SK-N-SH (cell line): ENCODE results near the gene STXBP6. TPM values are rescaled to one million over a fixed set of nuclear protein-coding genes. Genes with fewer than 3 reads are reported as not detected.

ENCODE experiments used
- CTCF ChIA-PET: fragments of 300-600, 350-600 bp; formaldehyde crosslinking; extraction: SDS; loops from one replicate; lab custom pipeline; 2021; lab: Yijun Ruan, JAX
- POLR2A ChIA-PET: fragments of 350-600 bp; sonication (Branson Sonifier 250); formaldehyde crosslinking; extraction: SDS; loops from one replicate; lab custom pipeline; 2020; ENCODE audit warnings: antibody characterized with exemption, inconsistent platforms; lab: Yijun Ruan, JAX
- DNase-seq: peaks from one replicate; pipeline ENCODE4 v3.0.0; 2012
- H2AFZ ChIP-seq: fragments of 200-600 bp; sonication (generic); 2 replicates; pipeline ENCODE4 v1.8.1; 2016; ENCODE audit warnings: antibody characterized with exemption, mild to moderate bottlenecking, low read depth
- H3F3A ChIP-seq: fragments of 200-600 bp; sonication (generic); replicated peaks from 2 replicates; pipeline ENCODE3; 2016; ENCODE audit warnings: antibody characterized with exemption, mild to moderate bottlenecking; ENCODE audit not compliant: insufficient read depth
- H3K27ac ChIP-seq, 2 experiments: fragments of 200-500 bp in 1 of 2; fragments of 200-600 bp in 1 of 2; sonication (Bioruptor generic) in 1 of 2; sonication (generic), shearing (Covaris generic) in 1 of 2; 2 replicates each; pipeline versions ENCODE4 v1.5.1 to v1.6.1; 2014 to 2016; ENCODE audit warnings: low read depth in 2 of 2, inconsistent platforms in 1 of 2, low read length in 1 of 2, mild to moderate bottlenecking in 1 of 2, mixed read lengths in 1 of 2
- H3K27me3 ChIP-seq: fragments of 200-600 bp; sonication (generic), shearing (Covaris generic); 2 replicates; pipeline ENCODE4 v1.6.1; 2016; ENCODE audit warnings: mixed run types; ENCODE audit not compliant: insufficient read depth
- H3K36me3 ChIP-seq, 2 experiments: fragments of 200-500 bp in 1 of 2; fragments of 200-600 bp in 1 of 2; sonication (Bioruptor generic) in 1 of 2; sonication (generic) in 1 of 2; replicated peaks in 1 of 2; 2 replicates each; pipeline versions ENCODE3 to v1.5.1; 2014 to 2016; ENCODE audit warnings: low read length in 1 of 2, mild to moderate bottlenecking in 1 of 2; ENCODE audit not compliant: insufficient read depth in 2 of 2, control insufficient read depth in 1 of 2
- H3K4me1 ChIP-seq, 2 experiments: fragments of 200-500 bp in 1 of 2; fragments of 200-600 bp in 1 of 2; sonication (Bioruptor generic) in 1 of 2; sonication (generic), shearing (Covaris generic) in 1 of 2; 2 replicates each; pipeline versions ENCODE4 v1.5.1 to v1.6.1; 2014 to 2016; ENCODE audit warnings: low read depth in 1 of 2, low read length in 1 of 2, mixed run types in 1 of 2; ENCODE audit not compliant: insufficient read depth in 2 of 2, control insufficient read depth in 1 of 2
- H3K4me2 ChIP-seq: fragments of 200-600 bp; sonication (generic), shearing (Covaris generic); 2 replicates; pipeline ENCODE4 v1.6.1; 2017; ENCODE audit warnings: mixed run types
- H3K4me3 ChIP-seq, 2 experiments: fragments of 200-500 bp in 1 of 2; fragments of 200-600 bp in 1 of 2; sonication (Bioruptor generic) in 1 of 2; sonication (generic), shearing (Covaris generic) in 1 of 2; 2 replicates each; pipeline versions ENCODE4 v1.5.1 to v1.8.1; 2014 to 2016; ENCODE audit warnings: low read depth in 2 of 2, inconsistent platforms in 1 of 2, low read length in 1 of 2, mild to moderate bottlenecking in 1 of 2, mixed read lengths in 1 of 2, moderate library complexity in 1 of 2
- H3K79me2 ChIP-seq: fragments of 200-600 bp; sonication (generic); 2 replicates; pipeline ENCODE4 v1.8.1; 2017; ENCODE audit warnings: mild to moderate bottlenecking; ENCODE audit not compliant: insufficient read depth
- H3K9ac ChIP-seq: fragments of 200-600 bp; sonication (generic); 2 replicates; pipeline ENCODE4 v1.6.1; 2017; ENCODE audit warnings: mixed run types
- H3K9me2 ChIP-seq: fragments of 200-600 bp; sonication (generic); 2 replicates; pipeline ENCODE4 v1.6.1; 2017; ENCODE audit warnings: mixed run types
- H3K9me3 ChIP-seq: fragments of 200-600 bp; sonication (generic); 2 replicates; pipeline ENCODE4 v1.6.1; 2017; ENCODE audit warnings: mixed run types, mild to moderate bottlenecking, moderate library complexity
- H4K20me1 ChIP-seq: fragments of 200-600 bp; sonication (generic); 2 replicates; pipeline ENCODE4 v1.6.1; 2017; ENCODE audit warnings: mild to moderate bottlenecking, mixed run types; ENCODE audit not compliant: insufficient read depth
- EZH2phosphoT487 ChIP-seq: fragments of 200-600 bp; sonication (generic); IDR thresholded peaks from 2 replicates; pipeline ENCODE4 v1.6.1; 2017; ENCODE audit warnings: low read depth, mixed run types, mild to moderate bottlenecking, antibody characterized with exemption, moderate library complexity, borderline replicate concordance
- FOSL2 ChIP-seq: IDR thresholded peaks from 2 replicates; pipeline ENCODE4 v1.4.0; 2012; ENCODE audit warnings: low read depth, mild to moderate bottlenecking, moderate library complexity, borderline replicate concordance
- FOXJ3 ChIP-seq: sonication (generic); formaldehyde crosslinking; IDR thresholded peaks from 2 replicates; pipeline ENCODE4 v1.5.1; 2020; ENCODE audit warnings: mild to moderate bottlenecking, missing genetic modification reagents
- FOXM1 ChIP-seq: IDR thresholded peaks from 2 replicates; pipeline ENCODE4 v1.4.0; 2012; ENCODE audit warnings: low read depth, mild to moderate bottlenecking
- MXI1 ChIP-seq: IDR thresholded peaks from 2 replicates; pipeline ENCODE4 v1.6.1; 2012; ENCODE audit warnings: mild to moderate bottlenecking, low read depth, low read length, improper control_type of control experiment
- PBX3 ChIP-seq: IDR thresholded peaks from 2 replicates; pipeline ENCODE4; 2012
- REST ChIP-seq: IDR thresholded peaks from 2 replicates; pipeline ENCODE4 v1.6.1; 2012; ENCODE audit warnings: mild to moderate bottlenecking, low read depth, low read length, moderate library complexity
- RXRA ChIP-seq: IDR thresholded peaks from 2 replicates; pipeline ENCODE4 v1.4.0; 2012; ENCODE audit warnings: low read depth, mild to moderate bottlenecking, borderline replicate concordance
- SIN3A ChIP-seq: IDR thresholded peaks from 2 replicates; pipeline ENCODE4 v1.6.1; 2012; ENCODE audit warnings: low read depth, mild to moderate bottlenecking, low read length, moderate library complexity, borderline replicate concordance
- SMC3 ChIP-seq: IDR thresholded peaks from 2 replicates; pipeline ENCODE4 v1.6.1; 2012; ENCODE audit warnings: low read depth, low read length, improper control_type of control experiment
- USF1 ChIP-seq: IDR thresholded peaks from 2 replicates; pipeline ENCODE4 v1.4.0; 2012; ENCODE audit warnings: low read depth, borderline replicate concordance
- WGBS: methylation state at CpG from one replicate; pipeline ENCODE4 v1.1.6; 2017; ENCODE audit warnings: low lambda C conversion rate; 5-methylcytosine and 5-hydroxymethylcytosine counted together
- polyA plus RNA-seq, 3 experiments: library from polyadenylated mRNA; depleted of rRNA; stranded (reverse); fragments of >200 nt; gene quantifications; 2 replicates each; pipeline ENCODE4 v1.2.3, GENCODE V29; 2012
- TF ChIP-seq, protein P1 (sequence below): fragments of 200-600 bp; sonication (generic); IDR thresholded peaks from 2 replicates; pipeline ENCODE4 v1.6.1; 2017; ENCODE audit warnings: antibody characterized with exemption, mild to moderate bottlenecking, moderate library complexity
- TF ChIP-seq, protein P2 (sequence below): fragments of 150-350 bp; IDR thresholded peaks from 2 replicates; pipeline ENCODE4 v1.6.1; 2016; ENCODE audit warnings: mild to moderate bottlenecking, low read depth, low read length
- TF ChIP-seq, protein P3 (sequence below): IDR thresholded peaks from 2 replicates; pipeline ENCODE4 v1.4.0; 2012; ENCODE audit warnings: low read depth

The STXBP6 gene
- polyA plus RNA-seq, 1 of the 3 experiments (the other 2 are of a cell fraction) = 0.16 TPM

GRCh38 chr14:24875991-24876878, 173.7 kb downstream of the STXBP6 start:
- Histone ChIP-seq H3K4me3 (no peak overlapping the region), H3K36me3 (no peaks in the 10 kb centered on the region), H3K4me1 (no peaks in the 10 kb centered on the region), H3K79me2 (no peaks in the 10 kb centered on the region), H2AFZ (no peak overlapping the region), H3K9me2 (no peaks in the 10 kb centered on the region), H3K9ac (no peak overlapping the region), H3K27me3 (peaks cover 10% of the 10 kb centered on the region; the same call in 1 of the 2 replicates), H3K4me2 (no peak overlapping the region), H3K9me3 (no peaks in the 10 kb centered on the region), H3K27ac (no peak overlapping the region), H3F3A (no peaks in the 10 kb centered on the region), H4K20me1 (no peaks in the 10 kb centered on the region)
- WGBS = 8% methylated on average over 4 of the region's 4 CpGs
- TF ChIP-seq, protein P1, sequence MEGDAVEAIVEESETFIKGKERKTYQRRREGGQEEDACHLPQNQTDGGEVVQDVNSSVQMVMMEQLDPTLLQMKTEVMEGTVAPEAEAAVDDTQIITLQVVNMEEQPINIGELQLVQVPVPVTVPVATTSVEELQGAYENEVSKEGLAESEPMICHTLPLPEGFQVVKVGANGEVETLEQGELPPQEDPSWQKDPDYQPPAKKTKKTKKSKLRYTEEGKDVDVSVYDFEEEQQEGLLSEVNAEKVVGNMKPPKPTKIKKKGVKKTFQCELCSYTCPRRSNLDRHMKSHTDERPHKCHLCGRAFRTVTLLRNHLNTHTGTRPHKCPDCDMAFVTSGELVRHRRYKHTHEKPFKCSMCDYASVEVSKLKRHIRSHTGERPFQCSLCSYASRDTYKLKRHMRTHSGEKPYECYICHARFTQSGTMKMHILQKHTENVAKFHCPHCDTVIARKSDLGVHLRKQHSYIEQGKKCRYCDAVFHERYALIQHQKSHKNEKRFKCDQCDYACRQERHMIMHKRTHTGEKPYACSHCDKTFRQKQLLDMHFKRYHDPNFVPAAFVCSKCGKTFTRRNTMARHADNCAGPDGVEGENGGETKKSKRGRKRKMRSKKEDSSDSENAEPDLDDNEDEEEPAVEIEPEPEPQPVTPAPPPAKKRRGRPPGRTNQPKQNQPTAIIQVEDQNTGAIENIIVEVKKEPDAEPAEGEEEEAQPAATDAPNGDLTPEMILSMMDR = no peak
- TF ChIP-seq EZH2phosphoT487 = no peak
- TF ChIP-seq SMC3 = no peak
- no peak for TF ChIP-seq FOSL2
- no peak for TF ChIP-seq REST
- TF ChIP-seq MXI1 = no peak
- TF ChIP-seq, protein P2, sequence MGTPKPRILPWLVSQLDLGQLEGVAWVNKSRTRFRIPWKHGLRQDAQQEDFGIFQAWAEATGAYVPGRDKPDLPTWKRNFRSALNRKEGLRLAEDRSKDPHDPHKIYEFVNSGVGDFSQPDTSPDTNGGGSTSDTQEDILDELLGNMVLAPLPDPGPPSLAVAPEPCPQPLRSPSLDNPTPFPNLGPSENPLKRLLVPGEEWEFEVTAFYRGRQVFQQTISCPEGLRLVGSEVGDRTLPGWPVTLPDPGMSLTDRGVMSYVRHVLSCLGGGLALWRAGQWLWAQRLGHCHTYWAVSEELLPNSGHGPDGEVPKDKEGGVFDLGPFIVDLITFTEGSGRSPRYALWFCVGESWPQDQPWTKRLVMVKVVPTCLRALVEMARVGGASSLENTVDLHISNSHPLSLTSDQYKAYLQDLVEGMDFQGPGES = no peak
- no peak for TF ChIP-seq SIN3A
- TF ChIP-seq FOXJ3 = no peak
- TF ChIP-seq FOXM1 = no peak
- TF ChIP-seq PBX3 = no peak
- TF ChIP-seq RXRA = no peak
- no peak for TF ChIP-seq USF1
- TF ChIP-seq, protein P3, sequence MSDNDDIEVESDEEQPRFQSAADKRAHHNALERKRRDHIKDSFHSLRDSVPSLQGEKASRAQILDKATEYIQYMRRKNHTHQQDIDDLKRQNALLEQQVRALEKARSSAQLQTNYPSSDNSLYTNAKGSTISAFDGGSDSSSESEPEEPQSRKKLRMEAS = no peak
- ChIA-PET POLR2A (no interaction called here), CTCF (interaction anchor here (0.7 to 1.4 kb wide), 2 partner anchors 70 to 83 kb away, joined by 3 to 5 read pairs; no protein-coding TSS in a partner anchor)
- no peak for DNase-seq
